Gastrocnemius medialis (tissue), 4 donors: ENCODE results near the gene VCX. TPM values are rescaled to one million over a fixed set of nuclear protein-coding genes. Genes with fewer than 3 reads are reported as not detected.
"Not testable (repeated sequence)": the region's sequence is repeated elsewhere in the genome, so short reads cannot be mapped to it uniquely, and the experiment has no call there.

ENCODE experiments used
- ATAC-seq, 2 donors: fragments of 150-250 bp; one replicate each; pipeline ENCODE4 v1.9.1; 2016
- DNase-seq, 2 donors: peaks; one replicate each; pipeline ENCODE4 v3.0.0-alpha.2; 2019
- H3K27ac ChIP-seq, 4 donors: fragments of 200-600 bp; sonication (generic); 1 replicate in 1 of 4; 2 replicates in 3 of 4; pipeline ENCODE4 v1.5.1; 2016 to 2018; ENCODE audit warnings: mild to moderate bottlenecking in 2 of 4, moderate library complexity in 1 of 4
- H3K27me3 ChIP-seq, 3 donors: fragments of 200-600 bp; sonication (generic) in 2 of 3; 1 replicate in 1 of 3; 2 replicates in 2 of 3; pipeline versions ENCODE4 v1.5.1 to v1.6.0; 2016 to 2019; ENCODE audit warnings: mild to moderate bottlenecking in 1 of 3, moderate library complexity in 1 of 3
- H3K36me3 ChIP-seq, 2 donors: fragments of 200-600 bp; sonication (generic) in 1 of 2; one replicate each; pipeline ENCODE4 v1.5.1; 2017 to 2018
- H3K4me1 ChIP-seq, 2 donors: fragments of 200-600 bp; sonication (generic) in 1 of 2; one replicate each; pipeline ENCODE4 v1.5.1; 2016 to 2017; ENCODE audit warnings: mild to moderate bottlenecking in 2 of 2
- H3K4me3 ChIP-seq, 4 donors: fragments of 200-600 bp; sonication (generic) in 3 of 4; 1 replicate in 1 of 4; 2 replicates in 3 of 4; pipeline ENCODE4 v1.5.1; 2016 to 2019; ENCODE audit warnings: mild to moderate bottlenecking in 2 of 4
- H3K9me3 ChIP-seq, 3 donors: fragments of 200-600 bp; sonication (generic) in 2 of 3; 1 replicate in 1 of 3; 2 replicates in 2 of 3; pipeline ENCODE4 v1.5.1; 2016 to 2019
- POLR2A ChIP-seq, 2 donors: fragments of 450-650 bp; IDR thresholded peaks; one replicate each; pipeline ENCODE4 v1.6.1; 2017; ENCODE audit warnings: antibody characterized with exemption in 2 of 2, mild to moderate bottlenecking in 2 of 2, moderate library complexity in 2 of 2
- in situ Hi-C, 4 donors: fragments of 200-750 bp; cut with MboI; loops; one replicate each; pipeline versions ENCODE4 v1.15.0 to v1.8.0; 2017; ENCODE audit warnings: low sequenced_read_pairs in 4 of 4
- intact Hi-C: fragments of 100-400 bp; cut with DNase I; formaldehyde crosslinking; loops from one replicate; pipeline ENCODE4 v1.15.1; 2023; ENCODE audit warnings: low total_unique reads
- total RNA-seq, 4 donors: library from RNA; depleted of rRNA; stranded (reverse); fragments of >200 nt; gene quantifications; one replicate each; pipeline versions ENCODE4 v1.1.0 to v1.2.3, GENCODE V29; 2016
- TF ChIP-seq, protein P1 (sequence below), 5 experiments: fragments of 450-650 bp in 3 of 5; fragments of 200-600 bp in 2 of 5; sonication (generic) in 2 of 5; IDR thresholded peaks in 4 of 5; conservative IDR thresholded peaks in 1 of 5; 1 replicate in 4 of 5; 2 replicates in 1 of 5; pipeline ENCODE4 v1.5.1; 2016 to 2019; ENCODE audit warnings: antibody characterized with exemption in 5 of 5, mild to moderate bottlenecking in 3 of 5, moderate library complexity in 3 of 5

The VCX gene
- not detected for total RNA-seq

DNA sequence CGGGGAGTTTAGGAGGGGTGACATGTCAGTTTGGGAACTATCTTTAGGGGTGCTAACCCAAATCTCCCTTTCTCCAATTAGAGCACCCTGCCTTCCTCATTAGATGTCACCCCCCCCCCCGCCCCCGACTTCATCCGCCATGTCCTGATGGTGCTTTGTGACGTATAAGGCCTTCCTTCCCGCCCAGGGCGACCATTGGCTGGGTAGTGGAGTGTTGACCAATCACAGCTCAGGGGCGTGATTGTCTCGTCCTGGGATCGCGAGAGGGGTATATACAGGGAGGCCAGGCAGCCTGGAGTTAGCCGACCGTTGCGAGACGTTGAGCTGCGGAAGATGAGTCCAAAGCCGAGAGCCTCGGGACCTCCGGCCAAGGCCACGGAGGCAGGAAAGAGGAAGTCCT is at the start of gene VCX:
Gene VCX (plus strand): TSS at position 301 of the 400 bp plus-strand sequence. CDS start 33 bp downstream, at position 334.
- H3K36me3 ChIP-seq, intact Hi-C loops, H3K4me1 ChIP-seq, H3K27ac ChIP-seq, in situ Hi-C loops, ATAC-seq, H3K27me3 ChIP-seq, H3K9me3 ChIP-seq, DNase-seq, H3K4me3 ChIP-seq: not testable (repeated sequence)

DNA sequence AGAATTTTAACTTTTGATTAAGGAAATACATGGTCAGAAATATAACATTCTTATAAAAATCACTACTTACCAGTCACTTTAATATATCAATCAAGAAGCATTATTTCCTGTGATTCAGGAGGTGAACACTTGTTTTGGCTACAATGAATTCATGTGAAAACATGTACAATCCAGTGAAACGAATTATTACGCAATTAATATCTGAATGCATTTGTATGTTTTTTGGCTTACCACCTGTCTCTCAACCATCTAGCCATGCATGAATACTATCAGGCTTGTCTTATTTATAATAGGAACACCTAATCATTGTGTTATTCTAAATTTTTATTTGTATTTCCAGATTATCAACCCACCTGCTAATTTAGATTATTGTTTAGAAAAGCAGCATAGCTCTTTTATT is 44.6 kb upstream of the VCX start:
- no peak for DNase-seq
- intact Hi-C loops: no loop called here
- Histone ChIP-seq H3K9me3 (no peaks in the 10 kb centered on the region), H3K27me3 (no peaks in the 10 kb centered on the region), H3K27ac (no peak overlapping the region), H3K4me1 (no peaks in the 10 kb centered on the region), H3K4me3 (no peak overlapping the region), H3K36me3 (no peaks in the 10 kb centered on the region)
- no peak for ATAC-seq
- TF ChIP-seq, protein P1, sequence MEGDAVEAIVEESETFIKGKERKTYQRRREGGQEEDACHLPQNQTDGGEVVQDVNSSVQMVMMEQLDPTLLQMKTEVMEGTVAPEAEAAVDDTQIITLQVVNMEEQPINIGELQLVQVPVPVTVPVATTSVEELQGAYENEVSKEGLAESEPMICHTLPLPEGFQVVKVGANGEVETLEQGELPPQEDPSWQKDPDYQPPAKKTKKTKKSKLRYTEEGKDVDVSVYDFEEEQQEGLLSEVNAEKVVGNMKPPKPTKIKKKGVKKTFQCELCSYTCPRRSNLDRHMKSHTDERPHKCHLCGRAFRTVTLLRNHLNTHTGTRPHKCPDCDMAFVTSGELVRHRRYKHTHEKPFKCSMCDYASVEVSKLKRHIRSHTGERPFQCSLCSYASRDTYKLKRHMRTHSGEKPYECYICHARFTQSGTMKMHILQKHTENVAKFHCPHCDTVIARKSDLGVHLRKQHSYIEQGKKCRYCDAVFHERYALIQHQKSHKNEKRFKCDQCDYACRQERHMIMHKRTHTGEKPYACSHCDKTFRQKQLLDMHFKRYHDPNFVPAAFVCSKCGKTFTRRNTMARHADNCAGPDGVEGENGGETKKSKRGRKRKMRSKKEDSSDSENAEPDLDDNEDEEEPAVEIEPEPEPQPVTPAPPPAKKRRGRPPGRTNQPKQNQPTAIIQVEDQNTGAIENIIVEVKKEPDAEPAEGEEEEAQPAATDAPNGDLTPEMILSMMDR (IDR thresholded peaks at IDR 0.05 in 4 of 5, conservative IDR thresholded peaks at IDR 0.05 in 1 of 5): no peak
- TF ChIP-seq POLR2A (IDR thresholded peaks at IDR 0.05): no peak
- in situ Hi-C loops: no loop called here

DNA sequence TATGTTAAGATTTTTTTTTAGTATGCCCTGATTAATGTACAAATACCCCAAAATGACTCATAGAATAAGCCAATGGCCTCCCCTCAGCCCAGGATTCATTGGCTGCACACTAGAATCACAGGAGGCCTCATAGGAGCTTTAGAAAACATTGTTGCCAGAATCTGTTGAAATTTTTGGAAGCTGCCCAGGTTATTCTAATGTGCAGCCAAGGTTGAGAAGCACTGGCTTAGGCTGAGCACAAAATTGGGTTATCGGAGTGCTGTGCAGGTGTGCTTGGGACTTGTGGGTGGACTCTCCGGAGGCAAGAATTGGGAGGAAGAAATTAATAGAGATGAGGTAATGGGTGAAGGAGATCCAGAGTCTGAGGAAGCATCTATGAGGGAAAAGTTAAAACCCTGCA is 41.3 kb upstream of the VCX start:
- Histone ChIP-seq H3K9me3 (no peaks in the 10 kb centered on the region), H3K4me3 (no peak overlapping the region), H3K27ac (no peak overlapping the region), H3K4me1 (no peaks in the 10 kb centered on the region), H3K36me3 (no peaks in the 10 kb centered on the region), H3K27me3 (no peaks in the 10 kb centered on the region)
- ATAC-seq (no peak), DNase-seq (no peak)
- in situ Hi-C loops (no loop called here), intact Hi-C loops (no loop called here)
- TF ChIP-seq POLR2A (IDR thresholded peaks at IDR 0.05): no peak
- TF ChIP-seq, protein P1 (IDR thresholded peaks at IDR 0.05 in 4 of 5, conservative IDR thresholded peaks at IDR 0.05 in 1 of 5): no peak

DNA sequence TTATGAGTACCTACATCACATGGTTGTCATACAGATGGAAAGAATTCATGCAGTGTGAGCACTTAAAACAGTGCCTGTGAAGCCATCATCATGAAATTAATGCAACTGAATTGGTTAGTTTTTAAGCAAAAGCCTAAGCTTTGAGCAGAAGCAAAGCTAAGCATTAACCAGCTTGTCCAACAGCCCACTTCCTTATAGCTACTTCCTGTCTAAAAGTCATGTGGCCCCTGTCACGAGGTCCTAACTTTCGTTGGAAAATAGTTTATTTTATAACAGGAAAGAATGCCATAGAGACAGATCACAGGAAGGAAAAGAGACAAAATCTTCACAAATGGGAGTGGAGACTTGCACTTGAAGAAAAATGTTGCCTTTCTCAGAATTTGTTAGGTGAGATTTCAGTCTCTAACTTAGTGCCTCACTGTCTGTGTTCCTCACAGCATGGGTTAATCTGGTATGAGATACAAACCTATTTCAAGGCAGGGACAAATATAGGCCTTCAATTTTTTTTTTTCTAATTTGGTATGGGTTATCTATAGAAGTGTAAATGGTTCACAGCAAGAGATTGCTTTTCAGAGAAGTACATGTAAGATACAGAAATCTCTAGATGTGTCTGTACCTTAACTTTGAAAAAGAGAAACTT is 27.7 kb upstream of the VCX start:
- TF ChIP-seq, protein P1 (IDR thresholded peaks at IDR 0.05 in 4 of 5, conservative IDR thresholded peaks at IDR 0.05 in 1 of 5): no peak
- TF ChIP-seq POLR2A (IDR thresholded peaks at IDR 0.05): no peak
- no peaks in the 10 kb centered on the region for H3K27me3 ChIP-seq
- in situ Hi-C loops (no loop called here), intact Hi-C loops (no loop called here)
- ATAC-seq: no peak
- H3K27ac ChIP-seq: no peak overlapping the region
- no peaks in the 10 kb centered on the region for H3K9me3 ChIP-seq
- DNase-seq: no peak
- H3K4me3 ChIP-seq: no peak overlapping the region
- no peaks in the 10 kb centered on the region for H3K36me3 ChIP-seq
- no peaks in the 10 kb centered on the region for H3K4me1 ChIP-seq

DNA sequence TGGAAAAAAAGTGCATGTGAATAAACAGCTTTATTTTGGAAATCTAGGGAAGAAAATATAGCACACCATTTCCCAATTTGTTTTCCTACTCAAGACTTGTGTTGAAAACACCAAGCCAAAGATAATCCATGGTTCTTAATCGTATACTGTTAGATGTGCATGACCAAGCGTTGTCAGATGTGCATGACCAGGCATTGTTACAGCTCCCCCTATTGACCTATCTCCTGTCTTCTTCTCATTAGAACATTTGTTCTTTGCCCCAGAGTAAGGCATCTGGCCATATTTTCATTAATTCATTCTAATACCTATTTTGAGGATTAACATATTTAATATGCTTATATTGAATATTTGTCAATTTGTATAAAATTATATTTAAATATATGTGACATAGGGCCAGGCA is 14.4 kb upstream of the VCX start:
- no peaks in the 10 kb centered on the region for H3K9me3 ChIP-seq
- H3K4me3 ChIP-seq: no peak overlapping the region
- in situ Hi-C loops (no loop called here), intact Hi-C loops (no loop called here)
- no peaks in the 10 kb centered on the region for H3K27me3 ChIP-seq
- H3K27ac ChIP-seq: no peak overlapping the region
- no peaks in the 10 kb centered on the region for H3K4me1 ChIP-seq
- ATAC-seq (no peak), DNase-seq (no peak)
- no peaks in the 10 kb centered on the region for H3K36me3 ChIP-seq
- TF ChIP-seq, protein P1 (IDR thresholded peaks at IDR 0.05 in 4 of 5, conservative IDR thresholded peaks at IDR 0.05 in 1 of 5): no peak
- no peak for TF ChIP-seq POLR2A (IDR thresholded peaks at IDR 0.05)
